WERI-Rb-1 (cell line): ENCODE measurements around the gene CPNE8.

ENCODE experiments used
- DNase-seq: peaks from one replicate; pipeline ENCODE4 v3.0.0-alpha.2; 2020
- H3K27ac ChIP-seq: fragments of 250-450 bp; sonication (Bioruptor Pico); 2 replicates; pipeline ENCODE4 v1.5.1; 2020; ENCODE audit warnings: mild to moderate bottlenecking, moderate library complexity
- H3K27me3 ChIP-seq: fragments of 250-450 bp; sonication (Bioruptor Pico); 2 replicates; pipeline ENCODE4 v1.5.1; 2021; ENCODE audit warnings: mild to moderate bottlenecking, low read depth, moderate library complexity; ENCODE audit not compliant: insufficient read depth, severe bottlenecking
- H3K36me3 ChIP-seq: fragments of 250-450 bp; sonication (Bioruptor Pico); 2 replicates; pipeline ENCODE4 v1.5.1; 2020; ENCODE audit warnings: mild to moderate bottlenecking, moderate library complexity
- H3K4me3 ChIP-seq: 2 replicates; pipeline ENCODE4 v1.5.1; 2011; ENCODE audit warnings: low read depth, mild to moderate bottlenecking, control low read depth, low read length
- H3K9me3 ChIP-seq: fragments of 250-450 bp; sonication (Bioruptor Pico); 2 replicates; pipeline ENCODE4 v1.5.1; 2021; ENCODE audit warnings: mild to moderate bottlenecking, moderate library complexity; ENCODE audit not compliant: severe bottlenecking
- CTCF ChIP-seq: IDR thresholded peaks from 2 replicates; pipeline ENCODE4 v1.5.1; 2011; ENCODE audit warnings: low read depth, mild to moderate bottlenecking, control low read depth, inconsistent platforms, low read length

CPNE8 gene

GRCh38 chr12:38761636-38762342 is 143.6 kb downstream of the CPNE8 start:
- TF ChIP-seq CTCF, result no peak
- no peaks in the 10 kb centered on the region for H3K9me3 ChIP-seq
- H3K36me3 ChIP-seq, result no peaks in the 10 kb centered on the region
- no peak overlapping the region for H3K27ac ChIP-seq
- H3K27me3 ChIP-seq, result peaks cover 33% of the 10 kb centered on the region
- no peak overlapping the region for H3K4me3 ChIP-seq
- DNase-seq, result no peak

- DNase-seq, result no peak
- Histone ChIP-seq H3K27me3 (peaks cover 37% of the 10 kb centered on the region), H3K9me3 (no peaks in the 10 kb centered on the region), H3K36me3 (no peaks in the 10 kb centered on the region), H3K4me3 (no peak overlapping the region), H3K27ac (no peak overlapping the region)
- TF ChIP-seq CTCF, result no peak
Measured at GRCh38 chr12:38761111-38761510, 144.3 kb downstream of the CPNE8 start.

GRCh38 chr12:38759621-38760020 is 145.8 kb downstream of the CPNE8 start:
- no peaks in the 10 kb centered on the region for H3K36me3 ChIP-seq
- no peak overlapping the region for H3K27ac ChIP-seq
- no peak for DNase-seq
- H3K4me3 ChIP-seq, result no peak overlapping the region
- peaks cover 44% of the 10 kb centered on the region for H3K27me3 ChIP-seq
- TF ChIP-seq CTCF, result no peak
- no peaks in the 10 kb centered on the region for H3K9me3 ChIP-seq

GRCh38 chr12:38746744-38747143 is 158.6 kb downstream of the CPNE8 start:
- Histone ChIP-seq H3K4me3 (no peak overlapping the region), H3K36me3 (no peaks in the 10 kb centered on the region), H3K9me3 (no peaks in the 10 kb centered on the region), H3K27me3 (peaks cover 12% of the 10 kb centered on the region), H3K27ac (no peak overlapping the region)
- DNase-seq, result no peak
- TF ChIP-seq CTCF, result no peak

- H3K36me3 ChIP-seq, result no peaks in the 10 kb centered on the region
Measured at GRCh38 chr12:38745601-38746000, 159.8 kb downstream of the CPNE8 start.

More at GRCh38 chr12:38745601-38746000, 159.8 kb downstream of the CPNE8 start:
- TF ChIP-seq CTCF, result no peak
- Histone ChIP-seq H3K27ac (no peak overlapping the region), H3K9me3 (no peaks in the 10 kb centered on the region), H3K27me3 (peaks cover 12% of the 10 kb centered on the region), H3K4me3 (no peak overlapping the region)
- DNase-seq, result no peak
